DMS114 treated with DMSO at 0.1 percent for 48 hours (cell line): Measurements from ENCODE around the gene GUCY2D.
"Not testable (repeated sequence)": the region's sequence is repeated elsewhere in the genome, so short reads cannot be mapped to it uniquely, and the experiment has no call there.

Experiments used
- DNase-seq: peaks from one replicate; lab custom pipeline; 2025; ENCODE audit not compliant: unreplicated experiment; lab: John Stamatoyannopoulos, UW

GUCY2D gene

GRCh38 chr17:8015957-8016631 lies 13.7 kb downstream of the GUCY2D start:
- no peak for DNase-seq

- DNase-seq = no peak
Observed at GRCh38 chr17:8016632-8017424, 14.4 kb downstream of the GUCY2D start.

GRCh38 chr17:8018436-8018835 lies 16.0 kb downstream of the GUCY2D start:
- DNase-seq = no peak

- DNase-seq = no peak
Observed at GRCh38 chr17:8019166-8019565, 16.8 kb downstream of the GUCY2D start.

GRCh38 chr17:8019665-8020650 lies 17.5 kb downstream of the GUCY2D start:
- DNase-seq = no peak

GRCh38 chr17:8020776-8021564 lies 18.6 kb downstream of the GUCY2D start:
- DNase-seq = no peak

- no peak for DNase-seq
Observed at GRCh38 chr17:8021565-8022359, 19.3 kb downstream of the GUCY2D start.

- no peak for DNase-seq
Observed at GRCh38 chr17:8022360-8023003, 20.1 kb downstream of the GUCY2D start.

GRCh38 chr17:8024161-8024560 lies 21.7 kb downstream of the GUCY2D start:
- not testable (repeated sequence) for DNase-seq

- DNase-seq = no peak
Observed at GRCh38 chr17:8025176-8025911, 22.9 kb downstream of the GUCY2D start.

GRCh38 chr17:8029121-8029520 lies 26.7 kb downstream of the GUCY2D start:
- DNase-seq = no peak

GRCh38 chr17:8031261-8031661 lies 28.8 kb downstream of the GUCY2D start:
- no peak for DNase-seq

GRCh38 chr17:8031950-8032349 lies 29.5 kb downstream of the GUCY2D start:
- DNase-seq = no peak

GRCh38 chr17:8032442-8032841 lies 30.0 kb downstream of the GUCY2D start:
- DNase-seq = no peak

- DNase-seq = no peak
Observed at GRCh38 chr17:8038954-8039610, 36.7 kb downstream of the GUCY2D start, which contains the start of gene ALOX15B. TSS of gene ALOX15B (plus strand) at chr17:8039059. CDS start at chr17:8039156, 97 bp downstream.

- no peak for DNase-seq
Observed at GRCh38 chr17:8039611-8040168, 37.3 kb downstream of the GUCY2D start.

- peak; percentile 33 for DNase-seq
Observed at GRCh38 chr17:8041249-8041928, 39.0 kb downstream of the GUCY2D start.
